Activated CD4-positive, alpha-beta T cell treated with anti-CD3 and anti-CD28 coated beads for 48 hours (primary cell): Measurements from ENCODE around the gene SIAH2.

Experiments used
- DNase-seq: peaks from one replicate; pipeline ENCODE4 v3.0.0-alpha.2; 2020

Gene SIAH2

DNA sequence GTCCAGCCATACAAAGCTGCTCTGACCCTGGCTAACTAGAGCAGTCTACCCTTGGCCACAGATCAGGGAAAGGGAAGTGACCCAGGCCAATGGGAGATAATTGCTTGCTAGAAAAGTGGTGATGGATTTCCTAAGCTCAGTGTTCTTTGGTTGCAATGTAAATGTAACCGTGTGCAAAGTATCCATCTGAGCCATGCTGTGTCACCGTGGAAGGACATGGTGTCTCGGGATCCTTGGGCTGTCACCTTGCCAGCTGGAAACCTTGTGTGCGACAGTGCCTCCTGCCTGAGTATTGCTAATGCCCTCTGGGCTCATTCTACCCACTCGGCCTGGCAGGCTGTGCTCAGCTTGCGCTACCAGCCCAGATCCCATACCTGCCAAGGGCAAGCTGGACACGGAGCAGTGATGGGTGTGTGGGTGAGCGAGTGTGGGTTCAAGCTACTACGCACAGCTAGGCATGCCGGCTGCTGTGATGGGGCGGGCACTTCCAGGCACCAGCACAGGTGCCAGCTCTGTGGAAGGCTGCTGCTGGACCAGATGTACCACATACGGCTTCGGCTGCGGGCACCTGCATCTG, 10.7 kb upstream of the SIAH2 start:
- no peak for DNase-seq

DNA sequence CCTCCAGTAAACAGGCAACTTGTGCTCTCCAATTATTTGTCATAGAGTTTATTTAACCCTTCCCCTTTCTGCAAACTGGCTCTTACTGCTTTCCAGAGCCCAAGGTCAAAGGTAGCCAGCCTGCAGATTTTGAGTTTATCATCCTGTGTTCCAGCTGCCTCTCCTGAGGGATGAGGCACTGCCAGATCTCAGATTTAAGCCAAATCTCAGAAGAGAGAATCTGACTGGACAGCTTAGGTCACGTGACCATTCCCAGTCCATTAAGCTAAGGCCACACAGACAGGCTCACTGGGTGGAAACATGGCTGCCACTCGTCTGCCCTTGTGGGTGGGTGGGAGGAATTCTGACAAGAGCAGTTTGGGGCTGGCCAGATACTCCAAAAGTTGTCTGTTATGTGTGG, 8.6 kb upstream of the SIAH2 start:
- DNase-seq = no peak

DNA sequence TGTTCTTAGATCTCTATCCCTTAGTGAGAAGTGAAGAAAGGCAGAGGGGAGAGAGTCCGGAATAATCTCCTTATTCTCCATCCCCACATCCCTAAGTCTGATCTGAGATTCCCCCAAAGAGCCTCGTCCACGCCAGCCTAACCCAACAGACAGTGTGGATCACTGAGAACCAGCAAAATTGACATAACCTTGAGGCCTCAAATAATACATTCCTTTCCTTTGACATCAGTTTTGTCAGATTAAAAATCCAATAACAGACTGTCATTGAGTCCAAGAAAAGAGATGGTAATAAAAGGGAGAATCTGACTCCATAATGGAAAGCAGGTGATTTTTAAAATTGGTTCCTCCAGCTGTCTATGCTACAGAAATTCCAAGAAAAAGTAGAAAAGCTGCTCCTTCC, 7.7 kb upstream of the SIAH2 start:
- no peak for DNase-seq

DNA sequence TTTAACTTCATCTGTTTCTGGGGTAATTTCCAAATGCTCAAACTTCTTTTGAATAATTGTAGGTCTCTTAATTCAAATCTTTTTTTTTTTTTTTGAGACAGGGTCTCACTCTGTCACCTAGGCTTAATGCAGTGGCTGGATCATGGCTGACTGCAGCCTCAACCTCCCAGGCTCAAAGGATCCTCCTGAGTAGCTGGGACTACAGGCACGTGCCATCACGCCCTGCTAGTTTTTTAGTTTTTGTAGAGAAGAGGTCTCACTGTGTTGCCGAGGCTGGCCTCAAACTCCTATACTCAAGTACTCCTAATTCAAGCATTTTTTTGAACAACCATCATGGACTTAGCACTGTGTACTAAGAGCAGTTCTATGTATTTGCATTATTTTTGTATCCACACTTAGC, 3.8 kb upstream of the SIAH2 start:
- DNase-seq = no peak

DNA sequence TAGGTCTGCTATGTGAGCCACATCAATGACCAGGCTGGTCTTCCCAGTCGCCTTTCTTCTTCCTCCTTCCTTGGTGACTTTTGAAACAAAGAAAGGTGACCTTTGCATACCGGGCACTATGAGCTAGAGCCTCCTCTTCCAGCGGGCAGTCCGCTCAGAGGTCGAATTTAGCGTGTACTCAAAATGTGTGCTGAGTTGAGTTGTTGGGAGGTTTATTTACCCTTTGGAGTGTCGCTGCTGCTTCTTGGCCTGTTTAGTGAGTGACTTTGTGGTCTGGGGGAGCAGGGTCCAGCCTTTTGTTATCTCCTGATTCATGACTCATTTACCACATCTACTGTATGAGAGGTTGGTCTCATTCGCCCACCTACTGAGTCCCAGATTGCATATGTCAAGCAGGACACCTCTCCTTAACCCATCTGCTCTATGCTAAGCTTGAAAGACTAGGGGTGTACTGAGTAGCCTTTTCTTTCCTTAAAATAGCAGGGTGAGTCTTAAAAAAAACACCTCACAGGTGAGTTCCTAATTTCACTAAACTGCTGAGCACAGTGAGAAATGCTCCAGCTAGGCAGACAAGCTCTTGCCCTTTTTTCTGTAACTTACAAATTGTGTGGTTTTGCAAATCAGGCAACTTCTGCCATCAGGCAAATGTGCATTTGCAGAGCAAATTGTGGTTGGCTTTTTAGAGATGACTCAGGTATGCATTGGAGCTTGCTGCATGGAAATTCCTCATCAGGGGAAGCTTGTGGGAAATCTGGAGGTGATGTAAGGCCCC, 3.2 kb upstream of the SIAH2 start:
- DNase-seq = peak; percentile 46

DNA sequence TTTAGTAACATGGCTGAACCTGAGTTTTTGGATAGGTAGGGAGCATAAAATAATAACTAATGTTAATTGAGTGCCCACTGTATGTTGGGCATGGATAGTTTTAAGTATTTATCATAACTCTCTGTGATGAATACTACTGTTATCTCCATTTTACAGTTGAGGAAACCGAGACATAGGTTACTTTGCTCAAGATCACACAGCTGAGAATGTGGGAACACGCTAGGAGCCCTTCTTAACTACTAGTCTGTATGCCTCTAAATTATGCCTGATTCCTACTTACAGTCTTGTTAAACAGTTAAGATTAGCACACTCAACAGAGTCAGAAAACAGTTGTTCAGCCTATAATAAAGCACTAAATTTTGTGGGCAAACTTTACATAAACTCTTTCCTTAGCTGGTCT, 2.0 kb upstream of the SIAH2 start:
- no peak for DNase-seq

DNA sequence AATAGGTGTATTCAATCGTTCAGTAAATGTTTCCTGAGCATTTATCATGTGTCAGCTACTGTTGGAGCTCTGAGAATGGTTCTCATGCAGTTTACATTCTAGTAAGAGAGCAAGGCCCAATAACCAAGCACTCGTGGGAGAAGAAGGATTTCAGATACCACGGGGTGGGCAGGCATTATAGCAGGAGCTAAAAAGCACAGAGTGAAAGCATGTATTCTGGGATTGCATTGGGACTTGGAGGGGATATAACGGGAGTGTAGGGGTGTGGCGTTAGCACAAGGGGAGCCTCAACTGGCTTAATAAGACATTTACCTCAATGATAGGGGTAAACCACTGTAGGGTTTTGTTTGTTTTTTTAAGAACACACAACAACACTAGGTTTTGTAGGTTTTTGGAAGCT, 1.6 kb upstream of the SIAH2 start:
- no peak for DNase-seq

DNA sequence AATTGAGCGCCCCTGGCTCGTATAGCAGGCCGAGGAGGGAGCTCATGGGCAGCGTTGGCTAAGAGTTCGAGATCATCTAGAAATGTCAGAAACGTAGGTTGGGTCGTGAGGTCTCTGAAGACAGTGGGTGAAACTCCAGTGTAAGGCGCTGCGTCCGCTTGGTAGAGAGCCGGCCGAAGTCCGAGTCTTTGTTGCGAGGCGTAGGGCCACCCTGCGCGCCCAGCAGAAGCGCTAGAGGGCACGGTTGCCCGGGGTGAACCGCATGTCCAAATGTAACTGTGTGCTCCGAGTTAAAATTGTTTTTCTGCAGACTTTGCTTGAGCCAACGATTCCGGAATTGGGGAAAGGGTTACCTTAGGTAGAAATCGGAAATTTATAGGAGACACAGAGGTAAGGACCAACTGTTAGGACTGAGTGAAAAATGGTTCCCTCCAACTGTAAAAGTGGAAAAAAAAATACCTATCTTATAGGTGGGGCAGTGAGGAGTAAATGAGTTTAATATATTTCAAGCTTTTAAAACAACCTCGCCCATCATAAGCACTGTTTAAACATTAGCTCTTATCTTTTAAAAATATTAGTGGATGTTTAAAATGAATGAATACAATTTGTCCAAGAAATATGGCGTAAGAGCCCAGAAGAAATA, 993 bp upstream of the SIAH2 start:
- peak; percentile 59 for DNase-seq

DNA sequence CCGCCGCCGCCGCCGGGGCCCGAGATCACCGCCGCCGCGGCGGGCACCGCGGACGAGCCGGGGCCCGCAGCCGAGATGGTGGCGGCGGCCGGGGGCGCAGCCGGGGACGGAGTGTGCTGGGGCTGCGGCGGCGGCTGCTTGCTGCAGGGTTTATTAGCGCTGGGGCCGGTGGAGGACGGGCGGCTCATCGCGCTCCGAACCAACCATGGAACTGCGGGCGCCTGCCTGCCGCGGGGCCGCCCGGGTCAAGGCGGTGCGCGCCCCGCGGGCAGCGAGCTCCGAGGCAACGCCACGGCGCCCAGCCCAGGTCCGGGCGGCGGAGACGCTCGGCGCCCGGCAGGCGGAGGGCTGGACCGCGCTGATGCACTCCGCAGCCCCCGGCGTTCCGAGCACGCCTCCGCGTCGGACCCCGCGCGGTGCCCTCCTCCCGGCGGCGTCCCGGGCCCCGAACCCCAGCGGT, 277 bp downstream of the SIAH2 start:
- no peak for DNase-seq

DNA sequence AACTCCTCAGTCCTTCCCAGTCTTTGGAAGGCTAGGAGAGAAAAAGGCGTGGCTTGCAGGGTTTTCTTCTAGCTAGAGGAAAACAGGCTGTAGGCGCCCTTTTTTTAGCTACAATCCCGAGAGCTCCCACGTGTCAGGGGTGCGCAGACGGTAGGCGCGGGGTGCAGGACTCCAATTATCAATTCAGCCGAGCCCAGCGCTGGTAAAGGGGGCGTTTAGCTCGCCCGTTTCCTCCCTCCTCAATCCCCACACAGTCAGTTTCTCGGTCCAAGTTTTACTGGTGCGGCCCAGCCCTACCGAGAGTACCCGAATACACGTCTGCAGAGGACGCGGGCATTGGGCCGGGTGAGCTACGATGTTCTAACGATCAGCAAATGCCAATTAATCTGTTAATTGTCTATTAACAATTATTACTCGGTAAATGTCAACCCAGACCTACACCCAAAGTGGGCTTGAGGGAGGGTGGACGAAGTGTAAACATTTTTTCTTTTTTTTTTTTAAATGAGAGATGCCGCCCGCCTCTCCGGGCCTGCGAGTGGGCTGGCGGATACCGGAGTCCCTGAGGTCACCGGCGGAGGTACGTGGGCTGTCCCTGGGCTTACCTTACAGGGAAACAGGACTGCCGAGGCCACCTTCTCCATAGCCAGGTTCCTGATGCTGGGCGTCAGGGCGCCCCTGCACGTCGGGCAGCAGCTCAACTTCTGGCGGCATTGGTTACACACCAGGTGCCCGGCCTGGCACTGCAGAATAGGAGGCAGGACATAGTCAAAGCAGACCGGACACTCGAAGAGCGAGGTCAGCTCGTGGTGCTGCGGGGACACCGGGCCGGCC, 923 bp downstream of the SIAH2 start:
- peak; percentile 57 for DNase-seq

DNA sequence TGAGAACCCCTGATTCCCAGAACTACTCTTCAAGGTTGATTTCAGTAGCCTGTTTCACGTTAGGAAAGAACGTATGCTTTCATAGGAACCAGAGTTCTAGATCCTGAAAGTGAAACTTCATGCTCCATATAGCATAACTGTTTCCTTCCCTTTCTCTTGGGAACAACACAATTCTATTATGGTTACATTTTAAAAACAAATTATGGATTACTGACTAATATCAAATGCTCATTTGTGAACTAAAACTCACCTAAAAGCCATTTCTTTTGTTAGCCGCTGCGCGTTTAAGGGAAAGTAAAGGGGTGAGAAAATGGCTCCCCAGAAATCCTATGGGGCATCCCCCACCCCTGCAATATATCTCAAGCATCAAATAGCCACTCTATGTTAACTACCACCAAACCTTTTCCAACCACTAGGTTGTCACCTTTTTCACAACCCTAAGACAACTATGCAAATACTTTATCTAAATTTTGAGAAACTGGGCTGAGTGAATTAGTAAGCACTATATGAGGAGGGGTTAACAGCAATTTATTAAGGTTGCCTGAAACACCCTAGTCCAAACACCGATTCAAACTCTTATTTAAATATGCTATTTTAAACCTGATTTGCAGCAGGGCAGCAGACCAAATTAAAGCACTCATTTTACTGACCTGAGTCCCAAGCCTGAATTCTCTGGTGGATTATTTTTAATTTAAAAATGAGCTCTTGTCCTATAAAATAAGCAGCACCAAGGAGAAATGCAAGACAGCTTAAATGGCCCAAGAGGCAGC, 2.4 kb downstream of the SIAH2 start:
- peak; percentile 77 for DNase-seq

DNA sequence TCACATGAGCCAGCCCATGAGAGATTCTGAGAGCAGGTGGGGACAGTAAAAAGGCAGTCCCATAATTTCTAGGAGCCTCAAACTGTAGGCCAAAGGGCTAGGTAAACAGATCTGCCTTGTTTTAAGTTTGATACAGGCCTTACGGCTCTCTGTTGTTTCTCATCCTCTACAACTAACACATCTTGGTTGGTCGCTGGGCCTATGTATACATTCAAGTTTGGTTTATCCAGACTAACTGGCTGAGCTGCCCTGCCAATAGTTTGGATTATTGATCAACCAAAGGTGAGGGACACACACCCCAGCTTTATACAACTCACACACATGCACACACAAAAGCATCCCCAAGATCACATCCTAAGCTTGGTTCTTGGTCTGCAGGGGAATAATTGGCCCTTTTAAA, 3.0 kb downstream of the SIAH2 start:
- DNase-seq = no peak

DNA sequence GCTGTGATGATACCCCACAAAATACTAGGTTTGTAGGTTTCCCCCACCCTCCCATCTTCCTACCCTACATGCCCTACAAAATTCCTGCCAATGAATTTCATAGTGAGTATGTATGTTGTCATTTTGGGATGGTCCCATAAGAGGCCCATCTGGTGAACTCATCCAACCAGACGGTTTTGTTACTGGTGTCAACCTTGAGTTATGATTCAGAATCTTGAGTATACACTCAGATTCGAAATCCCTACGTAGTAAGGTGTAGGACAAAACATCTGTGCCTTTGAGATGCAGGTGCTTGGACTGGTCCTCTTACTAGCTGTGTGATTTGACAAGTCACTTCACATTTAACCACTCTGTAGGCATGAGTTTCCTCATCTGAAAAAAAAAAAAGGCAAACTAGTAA, 3.6 kb downstream of the SIAH2 start:
- no peak for DNase-seq

DNA sequence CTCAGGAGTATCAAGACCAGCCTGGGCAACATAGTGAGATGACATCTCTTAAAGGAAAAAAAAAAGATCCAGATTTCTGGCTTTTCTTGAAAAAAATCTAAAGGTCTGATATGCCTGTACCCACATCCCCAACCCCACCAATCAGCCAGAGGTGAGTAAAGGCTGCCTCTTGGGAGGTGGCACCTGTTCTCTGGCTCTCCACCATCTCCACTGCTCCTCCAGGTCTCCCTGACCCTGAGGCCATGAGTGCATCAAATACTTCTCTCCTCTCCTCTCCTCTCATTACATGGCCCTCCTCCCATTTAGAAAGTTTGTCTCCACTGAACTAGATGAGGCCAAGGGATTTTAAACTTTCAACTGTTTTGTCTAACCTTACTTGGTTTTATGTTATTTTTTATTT, 5.2 kb downstream of the SIAH2 start:
- no peak for DNase-seq

DNA sequence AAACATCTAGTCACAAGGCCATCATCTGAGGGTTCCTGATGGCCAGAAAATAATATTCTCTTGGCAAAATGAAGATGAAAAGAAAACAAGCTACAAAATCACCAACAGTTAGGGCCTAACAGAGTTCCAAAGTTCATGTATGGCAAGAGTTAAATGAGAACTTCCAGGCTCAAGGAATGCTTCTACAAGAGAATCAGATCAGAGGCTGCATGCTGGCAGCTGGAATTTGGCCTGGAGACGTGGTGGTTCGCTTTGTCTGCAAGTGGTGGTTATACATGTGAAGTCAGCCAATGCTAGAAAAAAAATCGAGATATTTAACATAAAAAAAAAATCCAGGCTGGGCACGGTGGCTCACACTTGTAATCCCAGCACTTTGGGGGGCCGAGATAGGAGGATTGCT, 5.6 kb downstream of the SIAH2 start:
- no peak for DNase-seq

DNA sequence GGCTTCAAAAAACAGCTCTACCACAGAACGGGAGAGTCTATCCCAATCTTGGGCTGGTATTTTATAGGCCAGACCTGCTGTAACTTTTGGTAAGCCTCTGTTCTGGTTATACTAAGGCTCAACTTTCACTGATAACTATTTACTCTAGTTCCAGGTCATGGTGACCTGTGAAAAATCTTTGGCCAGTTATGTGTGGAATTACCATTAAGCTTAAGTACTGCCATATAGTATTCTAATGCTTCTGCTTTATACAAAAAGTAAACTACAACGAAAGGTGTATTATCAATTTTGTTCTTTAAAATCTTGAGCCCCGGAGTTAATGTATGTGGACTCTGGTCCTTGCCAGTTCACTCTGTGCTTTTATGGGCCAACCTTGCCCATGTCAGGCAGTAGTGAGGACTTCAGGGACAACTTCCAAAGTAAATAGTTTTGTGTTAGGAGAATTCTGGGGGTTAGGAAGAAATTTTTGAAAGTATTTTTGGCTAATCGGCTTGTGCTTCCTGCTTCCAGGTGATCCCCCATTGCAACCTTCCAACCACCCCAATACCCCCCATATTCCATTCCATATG, 6.4 kb downstream of the SIAH2 start:
- DNase-seq = no peak

DNA sequence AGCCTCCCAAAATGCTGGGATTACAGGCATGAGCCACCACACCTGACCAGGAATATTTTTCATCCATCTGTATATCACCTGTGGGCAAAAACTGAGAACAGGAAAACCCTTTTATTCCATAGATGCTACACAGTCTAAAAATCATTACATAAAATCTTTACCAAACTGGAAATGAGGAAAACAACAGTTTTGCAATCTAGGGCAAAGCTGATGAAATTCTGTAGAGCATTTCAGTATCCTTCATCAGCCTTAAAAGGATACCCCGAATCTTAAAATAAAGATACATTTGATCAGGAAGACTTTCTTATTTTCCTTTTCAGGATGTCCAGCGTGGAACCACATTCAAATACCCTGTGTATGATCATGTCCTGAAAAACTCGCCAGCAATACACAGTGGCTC, 7.1 kb downstream of the SIAH2 start:
- DNase-seq = no peak

DNA sequence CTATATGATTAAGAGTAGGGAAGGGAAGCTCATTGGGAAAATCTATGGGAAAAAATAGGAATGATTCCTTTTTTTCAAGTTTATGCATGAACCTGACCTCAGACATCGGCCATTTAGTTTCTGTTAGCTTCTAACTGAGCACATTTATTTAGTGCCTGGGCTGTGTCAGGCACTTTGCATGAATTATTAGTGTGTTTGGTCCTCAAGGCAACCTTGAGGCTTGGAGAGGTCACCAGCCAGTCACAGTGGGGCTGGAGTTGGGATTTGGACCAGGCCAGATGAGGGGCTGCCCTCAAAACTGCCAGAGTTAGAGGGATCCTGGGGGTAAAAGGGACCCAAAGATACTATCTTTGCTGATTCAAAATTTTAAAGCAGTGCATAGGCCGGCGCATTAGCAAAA, 8.1 kb downstream of the SIAH2 start:
- no peak for DNase-seq

DNA sequence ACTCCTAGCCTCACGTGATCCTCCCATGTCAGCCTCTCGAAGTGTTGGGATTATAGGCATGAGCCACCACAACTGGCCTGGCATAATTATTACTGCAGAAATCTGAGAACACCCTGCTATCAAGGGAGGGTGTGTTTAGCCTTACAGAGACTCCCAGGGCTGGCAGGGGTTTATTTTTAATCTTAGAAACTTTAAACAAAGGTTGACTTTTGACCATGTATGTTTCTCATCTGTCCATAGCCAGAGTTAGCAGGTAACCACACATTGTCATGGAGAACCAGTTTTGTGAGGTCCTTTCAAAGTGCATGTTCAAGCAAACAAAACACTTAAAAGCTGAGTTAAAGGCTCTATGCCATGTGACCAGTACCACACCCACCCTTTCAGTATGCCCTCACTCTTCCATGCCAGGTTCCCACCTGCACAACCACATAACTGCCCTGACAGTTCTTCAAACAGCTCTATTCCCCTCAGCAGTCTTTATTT, 11.1 kb downstream of the SIAH2 start:
- no peak for DNase-seq

DNA sequence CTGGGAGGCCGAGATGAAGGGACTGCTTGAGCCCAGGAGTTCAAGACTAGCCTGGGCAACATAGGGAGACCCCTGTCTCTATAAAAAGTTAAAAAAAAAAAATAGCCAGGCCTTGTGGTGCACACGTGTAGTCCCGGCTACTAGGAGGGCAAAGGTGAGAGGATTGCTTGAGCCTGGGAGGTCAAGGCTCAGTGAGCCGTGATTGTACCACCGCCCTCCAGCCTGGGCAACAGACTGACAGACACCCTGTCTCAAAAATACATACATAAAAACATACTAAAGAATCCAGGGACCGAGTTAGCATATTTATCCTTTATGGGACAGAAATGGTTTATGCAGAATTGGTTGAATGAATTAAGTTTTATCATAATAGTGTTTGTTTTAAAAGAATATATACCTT, 13.7 kb downstream of the SIAH2 start:
- DNase-seq = no peak

DNA sequence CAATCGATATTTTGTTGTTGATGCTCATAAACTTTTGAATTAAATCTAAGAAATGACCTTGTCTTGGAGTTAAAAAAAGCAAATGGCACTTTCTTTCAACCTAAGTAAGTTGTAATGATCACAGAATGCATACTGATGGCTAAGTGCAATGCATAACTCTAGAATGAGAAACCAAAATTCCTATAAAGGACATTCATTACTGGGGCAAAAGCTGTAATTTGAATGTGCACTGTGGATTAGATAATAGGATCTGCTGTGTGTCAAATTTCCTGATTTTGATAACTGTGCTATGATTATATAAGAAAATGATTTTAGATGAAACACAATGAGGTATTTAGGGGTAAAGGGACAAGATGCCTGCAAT, 14.3 kb downstream of the SIAH2 start:
- no peak for DNase-seq
